DMS53 (cell line): ENCODE results near the gene DMD.
"Not testable (repeated sequence)": the region's sequence is repeated elsewhere in the genome, so short reads cannot be mapped to it uniquely, and the experiment has no call there.

ENCODE experiments used
- DNase-seq: peaks from one replicate; lab custom pipeline; 2025; lab: John Stamatoyannopoulos, UW

Gene DMD

DNA sequence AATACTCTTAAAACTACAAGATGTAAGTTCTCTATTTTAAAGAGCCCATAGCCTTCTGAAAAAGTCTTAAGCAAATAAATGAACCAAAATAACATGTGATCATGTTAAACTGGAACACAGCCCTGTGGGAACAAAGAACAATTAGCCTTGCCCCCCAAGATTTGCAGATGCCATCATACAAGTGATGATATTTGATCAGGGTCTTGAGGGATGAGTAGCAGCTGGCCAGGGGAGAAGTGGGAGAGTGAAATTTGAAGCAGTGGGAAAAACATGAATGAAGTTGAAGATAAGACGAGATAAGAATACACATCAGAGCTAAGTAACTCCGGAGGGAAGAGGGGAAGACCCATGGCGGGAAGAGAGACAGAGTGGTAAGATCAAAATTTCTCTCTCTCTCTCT, 1689.4 kb downstream of the DMD start:
- DNase-seq, result no peak

DNA sequence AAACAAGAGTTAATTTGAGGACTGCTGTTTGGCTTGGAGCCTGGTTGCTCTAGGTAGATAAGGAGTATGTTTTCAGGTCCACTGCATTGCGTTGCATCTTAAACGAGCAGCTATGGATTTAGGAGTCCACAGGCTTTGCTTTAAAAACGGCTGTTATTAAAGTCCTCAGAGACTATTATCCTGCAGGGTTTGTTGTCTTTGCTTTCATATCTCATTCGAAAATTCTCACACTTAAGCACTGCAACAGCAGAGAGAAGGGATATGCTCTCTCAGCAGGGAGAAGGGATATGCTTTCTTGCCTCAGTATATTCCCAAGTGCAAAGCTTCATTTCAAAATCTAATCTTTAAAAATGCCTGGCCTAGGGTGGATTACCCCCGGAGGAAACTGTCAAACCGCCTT, 1694.8 kb downstream of the DMD start:
- DNase-seq, result no peak

DNA sequence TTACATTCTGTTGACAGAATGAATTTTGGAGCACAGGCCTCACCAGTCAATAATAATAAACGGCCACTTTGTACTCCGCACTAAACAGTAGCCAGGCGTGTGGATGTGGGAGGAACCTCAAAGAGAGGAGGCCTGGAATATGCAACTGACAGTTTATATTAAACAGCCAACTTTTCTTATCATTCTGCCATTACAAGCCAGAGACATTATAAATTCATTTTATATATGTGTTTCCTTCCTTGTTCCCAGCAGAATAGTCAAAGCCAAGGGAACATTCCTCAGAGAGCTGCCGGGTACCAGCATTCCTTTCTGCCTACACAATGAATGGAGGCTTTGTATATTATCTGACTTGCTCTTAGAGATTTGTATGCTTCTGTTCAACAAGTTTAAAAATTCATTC, 1703.0 kb downstream of the DMD start:
- no peak for DNase-seq

DNA sequence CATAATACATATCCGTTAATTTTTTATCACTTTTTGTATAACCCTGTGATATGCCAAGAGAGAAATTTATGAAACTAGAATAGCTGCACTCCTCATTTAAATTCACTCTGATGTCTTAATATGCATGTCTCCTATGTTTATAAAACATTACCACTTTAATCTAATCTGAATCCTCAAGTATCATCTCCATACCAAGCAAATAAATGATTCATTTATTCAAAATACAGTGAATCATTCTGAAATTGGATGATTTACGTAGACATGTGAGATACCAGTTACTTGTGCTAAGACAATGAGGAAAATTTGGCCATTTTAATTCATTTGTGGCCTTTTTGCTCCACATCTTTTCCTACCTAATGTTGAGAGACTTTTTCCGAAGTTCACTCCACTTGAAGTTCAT, 1704.4 kb downstream of the DMD start:
- DNase-seq, result no peak

DNA sequence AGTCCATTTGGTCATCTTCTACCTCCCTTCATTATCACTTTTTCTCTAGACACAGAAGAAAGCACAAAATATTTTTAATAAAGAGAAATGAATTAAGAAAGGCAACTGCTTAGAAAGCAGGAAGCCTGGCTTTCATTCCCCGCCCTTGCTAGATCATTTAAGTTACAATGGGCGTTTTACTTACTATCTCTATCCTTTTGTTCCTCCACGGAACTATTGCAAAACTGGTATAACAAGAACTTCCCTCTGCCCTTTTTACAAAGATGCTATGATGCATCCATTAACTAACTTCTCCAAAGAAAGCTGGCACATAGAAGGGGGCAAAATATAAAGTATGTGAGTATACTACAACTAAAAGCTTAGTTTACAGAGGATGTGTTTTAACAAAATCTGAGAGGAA, 1705.0 kb downstream of the DMD start:
- DNase-seq, result no peak

DNA sequence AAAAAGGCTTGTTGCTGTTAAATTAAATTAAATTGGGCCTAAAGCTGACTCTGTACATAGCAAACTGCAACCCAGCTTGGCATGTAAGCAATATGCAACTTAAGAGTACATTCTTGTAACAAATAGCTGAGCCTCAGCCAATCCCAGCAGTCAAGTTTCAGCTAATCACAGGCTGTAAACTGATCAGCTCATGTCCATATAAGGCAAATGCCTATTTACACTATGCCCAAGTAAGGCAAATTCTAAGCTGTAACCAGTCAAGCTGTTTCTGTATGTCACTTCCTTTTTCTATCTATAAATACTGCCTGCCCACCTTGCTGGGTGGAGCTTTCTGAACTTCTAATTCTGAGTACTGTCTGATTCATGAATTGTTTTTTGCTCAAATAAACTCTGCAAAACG, 1710.4 kb downstream of the DMD start:
- peak; percentile 8 for DNase-seq

DNA sequence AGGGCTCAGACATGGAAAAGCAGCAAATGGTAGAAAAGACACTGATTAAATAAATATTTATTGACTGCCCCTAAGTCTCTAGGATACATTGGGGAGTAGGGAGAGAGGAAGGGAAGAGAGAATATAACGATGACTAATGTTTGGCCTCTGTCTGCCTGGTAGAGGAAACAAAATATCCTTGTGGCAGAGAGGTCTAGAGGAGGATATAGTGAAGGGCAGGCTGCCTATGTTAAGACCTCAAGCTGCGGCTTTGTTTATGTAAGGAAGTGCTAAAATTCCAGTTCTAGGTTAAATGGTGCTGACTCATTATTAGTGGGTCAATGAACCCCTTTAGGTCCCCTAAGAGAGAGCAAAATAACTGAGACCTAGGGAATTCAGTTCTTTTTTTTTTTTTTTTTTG, 1712.2 kb downstream of the DMD start:
- DNase-seq, result peak; percentile 72

DNA sequence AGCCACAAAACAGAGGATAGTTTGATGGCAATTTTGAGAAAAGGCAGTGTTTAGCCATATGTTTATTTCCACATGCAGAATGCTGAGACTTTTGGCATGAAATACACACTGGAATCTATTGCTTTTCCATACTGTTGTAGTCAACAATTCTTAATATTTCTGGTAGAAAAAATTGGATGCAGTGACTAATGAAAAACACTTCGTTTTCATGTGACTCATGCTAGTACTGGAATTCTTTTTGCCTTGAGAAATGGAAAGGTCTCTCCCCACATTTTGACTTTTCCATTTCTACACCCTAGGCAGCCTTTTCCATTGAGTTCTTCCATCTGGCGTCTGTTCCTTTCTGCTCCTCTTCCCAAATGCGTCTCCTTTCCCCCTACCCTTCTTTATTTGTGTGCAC, 1714.3 kb downstream of the DMD start:
- DNase-seq, result no peak

DNA sequence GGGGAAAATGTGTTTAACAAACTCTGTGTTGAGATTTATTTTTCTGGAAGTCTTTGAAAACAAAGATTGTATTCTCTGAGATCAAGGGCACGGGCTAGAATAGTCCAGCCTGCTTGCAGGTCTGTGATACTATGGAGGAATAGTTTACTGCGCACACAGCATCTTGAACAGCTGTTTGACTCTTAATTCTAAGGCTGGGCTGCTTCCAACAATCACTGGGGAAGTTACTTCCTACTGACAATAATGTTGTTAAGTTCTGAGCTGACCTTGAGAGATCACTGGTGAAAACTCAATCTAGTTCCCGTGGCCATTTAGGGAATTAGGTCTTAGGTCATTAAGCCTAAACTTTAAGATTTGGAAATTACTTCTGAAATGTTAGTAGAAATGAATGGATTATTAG, 1723.4 kb downstream of the DMD start:
- DNase-seq, result no peak

DNA sequence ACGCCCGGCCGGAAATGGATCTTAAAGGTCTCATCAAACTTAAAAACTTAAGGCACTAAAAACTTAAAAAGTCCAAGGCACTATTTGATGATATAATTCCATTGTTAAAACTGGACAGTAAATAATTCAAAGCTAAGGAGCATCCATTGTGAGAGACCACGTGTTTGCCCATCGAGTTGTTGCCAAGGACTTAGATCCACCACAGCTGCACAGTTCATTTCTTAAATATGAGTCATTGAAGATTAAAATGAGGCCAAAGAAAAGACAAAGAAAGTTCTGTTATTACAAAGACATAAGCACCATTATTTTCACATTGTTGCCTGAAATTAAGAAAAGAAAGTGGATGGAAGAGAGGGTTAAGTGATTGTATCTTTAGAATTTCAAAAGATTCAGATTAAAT, 1728.0 kb downstream of the DMD start:
- no peak for DNase-seq

DNA sequence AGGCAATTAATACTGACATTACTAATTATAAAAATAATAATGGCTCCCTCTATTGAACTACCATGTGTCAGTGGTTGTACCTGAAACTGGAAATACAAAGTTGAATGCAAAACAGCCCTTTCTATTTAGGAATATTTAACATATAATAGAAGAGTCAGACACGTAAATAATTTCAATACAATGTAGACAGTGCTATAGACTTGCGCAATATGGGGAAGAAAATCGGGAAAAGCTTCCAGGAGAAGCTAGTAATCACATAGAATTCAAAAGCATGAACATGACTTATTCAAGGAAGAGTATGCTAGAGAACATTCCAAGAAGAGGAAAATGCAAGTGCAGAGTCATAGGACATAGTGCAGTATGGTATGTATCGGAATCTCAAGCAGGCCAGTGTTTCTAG, 1730.7 kb downstream of the DMD start:
- DNase-seq, result no peak

DNA sequence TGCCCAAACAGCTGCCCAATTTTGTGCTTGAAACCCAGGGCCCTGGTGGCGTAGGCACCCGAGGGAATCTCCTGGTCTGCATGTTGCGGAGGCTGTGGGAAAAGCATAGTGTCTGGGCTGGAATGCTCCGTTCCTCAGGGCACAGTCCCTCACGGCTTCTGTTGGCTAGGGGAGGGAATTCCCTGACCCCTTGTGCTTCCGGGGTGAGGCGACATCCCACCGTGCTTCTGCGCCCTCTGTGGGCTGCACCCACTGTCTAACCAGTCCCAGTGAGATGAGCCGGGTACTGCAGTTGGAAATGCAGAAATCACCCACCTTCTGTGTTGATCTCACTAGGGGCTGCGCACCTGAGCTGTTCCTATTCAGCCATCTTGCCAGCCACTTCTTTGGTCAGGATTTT, 1740.1 kb downstream of the DMD start:
- no peak for DNase-seq

DNA sequence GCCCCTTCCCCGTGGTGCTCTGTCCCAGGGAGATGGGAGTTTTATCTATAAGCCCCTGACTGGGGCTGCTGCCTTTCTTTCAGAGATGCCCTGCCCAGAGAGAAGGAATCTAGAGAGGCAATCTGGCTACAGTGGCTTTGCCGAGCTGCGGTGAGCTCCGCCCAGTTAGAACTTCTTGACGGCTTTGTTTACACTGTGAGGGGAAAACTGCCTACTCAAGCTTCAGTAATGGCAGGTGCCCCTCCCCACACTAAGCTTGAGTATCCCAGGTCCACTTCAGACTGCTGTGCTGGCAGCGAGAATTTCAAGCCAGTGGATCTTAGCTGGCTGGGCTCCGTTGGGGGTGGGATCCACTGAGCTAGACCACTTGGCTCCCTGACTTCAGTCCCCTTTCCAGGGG, 1740.6 kb downstream of the DMD start:
- DNase-seq, result not testable (repeated sequence)

DNA sequence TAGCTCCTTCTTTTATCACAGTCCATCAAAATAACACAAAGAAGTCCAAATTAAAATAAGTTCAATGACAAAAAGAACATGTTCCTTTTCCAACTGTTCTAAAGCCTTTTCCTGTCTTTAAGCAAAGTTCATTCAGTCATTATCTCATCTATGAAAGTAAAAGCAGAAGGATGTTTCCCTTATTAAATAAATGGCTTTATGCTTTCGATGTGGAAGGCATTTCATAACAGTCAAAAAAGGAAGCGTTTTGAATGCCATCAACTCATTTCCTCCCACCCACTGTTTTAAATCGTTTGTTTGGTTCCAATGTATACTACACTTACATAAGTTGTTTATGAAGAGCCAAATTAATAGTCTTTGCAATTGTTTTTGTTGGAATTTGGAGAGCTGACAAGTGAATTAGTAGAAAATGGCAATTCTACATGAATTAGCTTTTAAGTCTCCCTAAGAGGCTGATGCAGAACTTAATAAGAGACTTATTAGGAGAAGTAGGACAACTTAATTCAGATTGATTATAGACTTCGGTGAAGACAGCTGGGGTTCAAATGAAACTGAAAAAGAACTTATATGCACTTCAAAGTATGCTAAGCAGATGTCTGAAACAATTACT, 1746.9 kb downstream of the DMD start:
- DNase-seq, result no peak

DNA sequence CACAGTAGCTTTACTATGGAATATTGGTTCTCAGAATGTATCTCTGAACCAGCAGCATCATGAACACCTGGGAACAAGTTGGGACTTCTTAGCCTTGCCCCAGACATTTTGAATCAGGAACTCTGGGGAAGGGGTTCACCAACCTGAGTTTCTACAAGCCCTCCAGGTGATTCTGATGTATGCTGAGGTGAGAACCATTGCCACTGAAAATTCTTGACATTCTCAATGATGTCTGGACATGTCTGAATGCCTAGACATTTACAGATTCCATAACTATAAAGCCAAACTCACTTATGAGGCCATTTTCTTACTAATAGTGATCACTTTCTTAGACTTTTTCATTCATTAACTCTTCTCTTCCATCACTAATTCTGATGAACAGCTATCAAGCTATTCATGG, 1750.1 kb downstream of the DMD start:
- no peak for DNase-seq

DNA sequence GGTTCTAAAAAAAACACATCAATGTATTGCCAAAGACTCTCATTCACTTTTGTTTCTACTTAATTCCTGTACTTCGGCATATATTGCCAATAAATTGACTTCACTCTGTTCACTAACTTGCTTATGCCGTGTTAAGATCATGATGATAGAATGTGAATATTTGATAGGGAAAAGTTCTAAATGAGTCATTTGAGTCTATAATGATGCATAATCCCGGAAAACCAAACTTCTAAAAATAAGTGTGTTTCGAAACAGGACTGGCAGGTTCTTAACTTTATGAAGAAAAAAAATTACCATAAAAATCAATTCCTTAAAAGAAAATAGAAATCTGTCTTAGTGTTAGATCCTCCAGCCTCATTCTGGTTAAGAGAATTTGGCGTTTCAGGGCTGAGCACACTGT, 1752.0 kb downstream of the DMD start:
- no peak for DNase-seq

DNA sequence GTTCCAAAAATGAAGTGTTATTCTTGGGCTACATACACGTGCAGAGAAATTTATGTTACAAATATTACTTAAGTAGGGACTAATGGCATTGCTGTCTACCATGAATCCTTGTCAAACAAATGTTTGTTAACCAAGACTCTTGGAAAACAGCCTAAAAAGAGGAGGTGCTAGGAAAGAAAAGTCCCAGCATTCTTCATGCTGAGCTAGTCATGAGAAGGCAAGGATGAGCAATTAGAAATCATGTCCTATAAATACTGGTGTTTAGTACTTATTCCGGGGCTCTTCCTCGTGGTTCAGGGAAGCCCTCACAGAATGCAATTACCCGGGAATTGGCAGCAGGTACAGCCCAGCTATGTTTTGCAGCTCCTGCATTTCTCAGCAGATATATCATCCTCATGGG, 1761.4 kb downstream of the DMD start:
- no peak for DNase-seq

DNA sequence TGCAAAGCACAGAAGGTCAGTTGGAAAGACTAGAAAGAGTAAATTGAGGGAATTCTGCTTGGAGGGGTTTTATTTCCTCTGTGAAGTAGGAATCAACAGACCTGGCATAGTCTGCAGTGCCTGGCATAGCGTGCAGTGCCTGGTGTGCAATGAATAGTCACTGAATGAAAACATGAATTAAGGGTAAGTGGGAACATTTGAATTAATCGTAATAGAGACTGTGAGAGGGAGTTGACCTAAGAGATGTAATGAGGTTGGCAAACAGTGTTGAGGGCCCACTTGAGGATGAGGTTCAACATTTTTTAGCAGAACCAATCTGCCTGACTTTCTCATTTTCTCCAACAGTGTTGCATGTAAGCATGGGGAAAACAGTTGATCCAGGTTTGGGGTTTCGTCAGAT, 1762.3 kb downstream of the DMD start:
- DNase-seq, result peak; percentile 65

DNA sequence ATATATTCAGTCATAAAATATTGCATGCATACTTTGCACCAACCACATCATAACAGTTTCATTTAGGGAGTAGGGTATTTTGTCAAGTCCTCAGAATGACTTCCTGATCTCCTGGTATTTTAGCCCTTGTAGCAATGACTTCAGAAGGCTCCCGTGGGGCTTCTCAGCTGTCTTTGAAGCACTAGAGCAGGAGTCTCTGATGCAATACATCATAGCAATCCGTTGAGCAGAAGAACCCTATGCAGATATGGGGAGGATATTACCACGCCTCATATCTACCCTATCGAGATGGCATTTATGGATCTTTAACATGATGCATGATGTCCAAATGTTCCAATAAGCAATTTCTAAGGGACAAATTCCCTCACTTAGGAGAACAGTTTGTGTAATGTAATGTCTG, 1765.8 kb downstream of the DMD start:
- DNase-seq, result peak; percentile 64

DNA sequence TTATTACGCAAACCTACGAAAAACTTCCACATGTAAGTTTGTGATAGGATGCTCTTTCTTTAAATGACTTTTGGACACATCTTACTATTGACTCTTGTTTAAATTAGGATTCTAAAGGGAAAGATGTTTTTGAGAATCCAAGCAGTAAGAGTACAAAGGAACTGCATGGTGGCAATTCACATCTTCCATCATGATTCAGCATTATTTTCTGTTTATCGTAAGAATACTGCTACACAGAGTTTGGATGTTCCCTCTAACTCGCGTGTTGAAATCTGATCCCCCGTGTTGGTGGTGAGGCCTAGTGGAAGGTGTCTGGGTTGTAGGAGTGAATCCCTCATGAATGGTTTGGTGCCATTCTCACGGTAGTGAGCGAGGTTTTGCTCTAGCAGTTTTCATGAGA, 1767.7 kb downstream of the DMD start:
- DNase-seq, result no peak

DNA sequence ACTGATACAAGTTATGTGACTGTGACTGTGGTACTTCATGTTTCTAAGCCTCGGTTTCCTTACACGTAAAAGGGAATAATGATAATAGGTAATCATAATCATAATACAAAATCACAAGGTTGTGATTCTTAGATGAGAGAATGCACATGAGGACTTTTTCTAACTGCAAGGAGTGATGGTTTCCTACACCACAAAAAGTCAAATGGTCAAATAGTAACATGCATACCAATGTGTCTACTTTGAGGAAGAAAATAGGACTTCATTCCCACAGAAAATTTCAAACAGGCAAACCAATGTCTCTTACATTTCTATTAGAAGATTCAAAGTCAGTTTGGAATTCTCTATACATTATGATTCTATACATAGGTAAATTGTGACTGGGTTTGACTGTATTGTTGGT, 1770.8 kb downstream of the DMD start:
- no peak for DNase-seq

DNA sequence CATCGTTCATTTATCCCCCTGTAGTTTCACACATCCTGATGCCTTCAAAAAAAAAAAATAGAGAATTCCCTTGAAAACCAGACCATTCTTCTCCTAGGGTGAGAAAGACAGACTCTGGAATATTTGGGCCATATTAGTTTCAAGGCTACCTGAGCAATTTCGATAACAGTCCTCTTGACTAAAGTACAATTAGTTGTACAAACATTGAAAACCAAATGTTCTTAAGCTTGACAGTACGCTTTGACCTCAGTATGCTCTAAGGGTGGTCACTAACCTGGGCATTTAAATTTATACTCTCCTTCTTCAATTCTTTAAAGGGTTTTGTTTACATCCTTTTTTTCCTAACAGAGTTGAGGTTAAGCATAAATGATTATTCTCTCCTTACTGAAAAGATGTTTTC, 1774.9 kb downstream of the DMD start:
- peak; percentile 1 for DNase-seq

DNA sequence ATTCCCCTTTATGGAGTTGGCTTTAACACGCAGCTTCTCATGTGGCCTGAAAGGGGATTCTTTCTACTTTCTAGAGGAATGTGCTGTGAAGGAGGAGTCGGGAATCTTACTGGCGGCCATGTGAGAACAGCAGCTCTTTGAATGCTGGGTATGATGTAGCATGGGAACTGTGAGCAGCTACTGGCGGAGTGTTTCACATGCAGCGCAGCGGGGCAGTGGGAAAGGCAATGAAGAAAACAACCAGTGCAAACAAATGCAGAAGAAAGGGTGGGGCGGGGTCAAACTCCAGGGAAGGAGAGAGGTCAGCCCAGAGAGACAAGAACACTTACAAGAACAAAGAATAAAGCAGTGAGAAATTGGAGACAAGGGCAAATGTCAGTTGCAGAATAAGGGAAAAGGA, 1775.8 kb downstream of the DMD start:
- DNase-seq, result no peak

DNA sequence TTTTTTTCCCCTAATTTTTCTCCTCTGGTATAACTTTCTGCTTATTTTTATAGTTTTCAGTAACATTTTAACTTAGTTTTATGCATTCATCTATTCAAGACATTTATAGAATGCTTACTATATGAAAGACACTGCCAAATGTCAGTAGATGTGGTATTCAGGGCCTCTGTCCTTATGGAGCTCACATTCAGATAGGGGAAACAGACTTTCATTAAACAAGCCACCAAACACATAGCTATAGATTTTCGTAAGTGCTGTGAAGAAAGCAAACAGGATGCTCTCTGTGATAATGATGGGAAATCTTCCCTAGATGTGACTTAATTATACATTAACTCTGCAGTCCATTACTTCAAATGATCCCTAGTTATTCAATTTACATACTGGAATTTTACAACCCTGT, 1777.5 kb downstream of the DMD start:
- DNase-seq, result no peak

DNA sequence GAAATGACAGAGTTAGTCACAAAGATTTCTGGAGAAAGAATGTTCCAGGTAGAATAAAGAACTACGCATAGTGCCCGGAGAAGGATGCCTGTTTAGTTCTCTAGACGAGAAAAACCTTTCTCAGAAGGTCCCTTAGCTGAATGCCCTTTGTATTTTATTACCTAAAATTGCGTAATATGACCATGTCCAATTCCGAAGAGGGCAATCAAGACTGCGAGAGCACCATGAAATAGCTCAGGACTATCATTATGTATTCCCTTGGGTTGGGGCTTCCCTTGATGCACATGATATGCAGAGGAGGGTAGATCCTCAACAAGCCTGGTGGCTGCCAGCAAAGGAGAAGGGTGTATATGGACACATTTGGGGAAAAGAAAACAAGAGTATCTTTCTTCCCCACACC, 1781.4 kb downstream of the DMD start:
- no peak for DNase-seq
